BLaER1 treated with 17β-estradiol and CSF1 and Interleukin-3, amounts not matched to agents 10 nM and 100 nM (cell line): ENCODE data around the gene SLC7A8.

Experiments used
- H3K27ac ChIP-seq, 11 experiments: shearing (Covaris generic); formaldehyde crosslinking; 2 replicates each; pipeline ENCODE4 v1.8.1; 2022
- H3K27me3 ChIP-seq, 11 experiments: shearing (Covaris generic); formaldehyde crosslinking; 2 replicates each; pipeline ENCODE4 v1.8.1; 2022
- H3K36me3 ChIP-seq, 11 experiments: shearing (Covaris generic); formaldehyde crosslinking; 2 replicates each; pipeline ENCODE4 v1.8.1; 2022
- H3K4me1 ChIP-seq, 10 experiments: shearing (Covaris generic); formaldehyde crosslinking; 2 replicates each; pipeline ENCODE4 v1.8.1; 2022
- H3K4me2 ChIP-seq, 11 experiments: shearing (Covaris generic); formaldehyde crosslinking; 2 replicates each; pipeline ENCODE4 v1.8.1; 2022
- H3K4me3 ChIP-seq, 10 experiments: shearing (Covaris generic); formaldehyde crosslinking; 2 replicates each; pipeline ENCODE4 v1.8.1; 2022
- H3K9ac ChIP-seq, 11 experiments: shearing (Covaris generic); formaldehyde crosslinking; 2 replicates each; pipeline ENCODE4 v1.8.1; 2022
- H3K9me3 ChIP-seq, 11 experiments: shearing (Covaris generic); formaldehyde crosslinking; replicated peaks in 1 of 11; 2 replicates each; pipeline ENCODE4 v1.8.1; 2022
- H4K20me1 ChIP-seq, 11 experiments: shearing (Covaris generic); formaldehyde crosslinking; 2 replicates each; pipeline ENCODE4 v1.8.1; 2022
- Cebpa-rat ChIP-seq, 11 experiments: shearing (Covaris generic); IDR thresholded peaks; 2 replicates each; pipeline ENCODE4 v1.8.1; 2022

SLC7A8 gene

DNA sequence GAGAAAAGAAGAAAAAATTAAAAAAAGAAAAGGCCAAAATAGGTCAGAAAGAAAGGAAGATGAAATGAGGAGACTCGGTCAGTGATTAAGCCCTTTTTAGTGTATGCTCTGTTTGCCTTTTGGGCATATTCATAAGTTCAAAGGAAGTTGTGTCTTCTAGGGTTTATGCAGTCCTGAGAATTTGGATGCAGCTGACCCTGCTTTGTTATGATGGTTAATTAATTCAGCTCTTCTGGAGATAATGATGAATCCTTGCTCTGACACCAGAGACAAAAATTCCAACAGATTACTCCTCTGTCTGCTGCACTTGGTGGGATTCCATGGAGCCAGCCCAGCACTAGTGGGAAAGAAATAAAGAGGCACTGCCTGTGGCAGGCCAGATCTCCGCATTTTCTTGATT, 4.5 kb upstream of the SLC7A8 start:
- Histone ChIP-seq H3K4me2 (no peak overlapping the region), H3K4me3 (no peak overlapping the region), H3K9ac (no peak overlapping the region; a peak in 2 of 22 replicates), H3K27ac (no peak overlapping the region), H3K36me3 (no peaks in the 10 kb centered on the region), H3K27me3 (peaks cover 13 to 18% (median 16%) of the 10 kb centered on the region in 11 experiments), H3K9me3 (peaks cover 0 to 9% (median 0%) of the 10 kb centered on the region in 11 experiments; a peak in 4 of 22 replicates), H4K20me1 (no peaks in the 10 kb centered on the region), H3K4me1 (peaks cover 0 to 42% (median 8%) of the 10 kb centered on the region in 10 experiments; a peak in 10 of 20 replicates)
- no peak for TF ChIP-seq Cebpa-rat (IDR thresholded peaks at IDR 0.05)

DNA sequence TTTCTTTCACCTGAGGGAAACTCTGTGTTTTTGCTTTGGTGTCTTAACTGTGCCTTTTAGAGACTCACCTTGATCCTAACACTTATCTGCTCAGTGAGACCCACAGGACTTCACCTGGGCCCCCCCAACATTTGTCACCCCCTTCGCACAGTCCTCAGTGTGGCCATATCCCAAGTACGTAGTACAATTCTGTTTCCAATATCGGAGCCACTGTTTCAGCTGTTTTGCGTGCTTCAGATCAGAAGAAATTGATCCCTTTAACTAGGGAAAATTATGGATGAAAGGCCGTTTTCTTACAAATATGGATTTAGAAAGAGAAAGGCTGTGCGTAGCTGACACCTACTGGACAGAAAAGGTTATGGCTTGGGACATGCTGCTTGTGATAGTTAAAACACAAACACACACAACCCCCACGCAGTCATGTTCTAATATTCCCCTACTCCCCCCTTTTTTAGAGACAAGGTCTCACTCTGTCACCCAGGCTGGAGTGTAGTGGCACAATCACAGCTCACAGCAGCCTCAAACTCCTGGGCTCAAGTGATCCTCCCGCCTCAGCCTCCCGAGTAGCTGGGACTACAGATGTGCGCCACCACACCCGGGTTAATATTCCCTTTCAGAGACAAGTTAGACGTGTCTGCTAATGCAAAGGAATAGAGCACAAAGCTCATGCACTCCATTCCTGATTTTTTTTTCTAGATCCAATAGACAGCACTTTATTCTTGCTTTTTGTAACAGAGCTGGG, 3.6 kb upstream of the SLC7A8 start:
- Histone ChIP-seq H3K27ac (no peak overlapping the region), H3K4me2 (peak overlapping the region in 3 of 11 experiments; percentile 3 to 82 (median 49); a peak in 4 of 22 replicates), H3K36me3 (no peaks in the 10 kb centered on the region), H3K4me1 (peaks cover 0 to 50% (median 10%) of the 10 kb centered on the region in 10 experiments; a peak in 11 of 20 replicates), H3K9me3 (peaks cover 0 to 9% (median 0%) of the 10 kb centered on the region in 11 experiments; a peak in 4 of 22 replicates), H3K4me3 (no peak overlapping the region), H4K20me1 (no peaks in the 10 kb centered on the region), H3K27me3 (peaks cover 21 to 26% (median 25%) of the 10 kb centered on the region in 11 experiments), H3K9ac (peak overlapping the region in 1 of 11 experiments; percentile 35; a peak in 1 of 22 replicates)
- no peak for TF ChIP-seq Cebpa-rat (IDR thresholded peaks at IDR 0.05)

DNA sequence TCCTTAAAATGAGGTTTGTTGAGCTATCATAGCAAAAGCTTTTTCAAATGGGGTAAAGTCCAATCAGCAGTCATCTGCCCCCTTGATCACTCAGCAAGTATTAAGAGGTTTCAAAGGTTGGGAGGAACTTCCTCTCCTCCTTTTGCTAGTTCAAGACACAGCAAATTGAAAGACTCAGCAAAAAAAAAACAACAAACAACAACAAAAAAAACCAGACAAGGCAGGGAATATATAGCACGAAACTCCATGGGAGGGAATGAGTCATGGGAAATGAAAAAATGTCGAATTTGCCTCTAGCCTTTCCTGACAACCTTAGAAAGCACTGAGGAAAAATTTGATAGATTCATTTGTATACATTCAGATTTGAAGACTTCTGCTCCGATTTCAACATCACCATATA, 1.6 kb upstream of the SLC7A8 start:
- H3K9ac ChIP-seq = peak overlapping the region in 3 of 11 experiments; percentile 16 to 25 (median 19); a peak in 4 of 22 replicates
- peak overlapping the region in 3 of 11 experiments; percentile 49 to 82 (median 77); a peak in 7 of 22 replicates for H3K4me2 ChIP-seq
- peaks cover 23 to 36% (median 33%) of the 10 kb centered on the region in 11 experiments for H3K27me3 ChIP-seq
- no peaks in the 10 kb centered on the region for H3K36me3 ChIP-seq
- H3K27ac ChIP-seq = peak overlapping the region in 3 of 11 experiments; percentile 33 to 52 (median 45); a peak in 5 of 22 replicates
- TF ChIP-seq Cebpa-rat (IDR thresholded peaks at IDR 0.05) = no peak
- no peaks in the 10 kb centered on the region for H4K20me1 ChIP-seq
- H3K9me3 ChIP-seq = peaks cover 0 to 9% (median 0%) of the 10 kb centered on the region in 11 experiments; a peak in 4 of 22 replicates
- peaks cover 0 to 70% (median 10%) of the 10 kb centered on the region in 10 experiments; a peak in 11 of 20 replicates for H3K4me1 ChIP-seq
- no peak overlapping the region for H3K4me3 ChIP-seq

DNA sequence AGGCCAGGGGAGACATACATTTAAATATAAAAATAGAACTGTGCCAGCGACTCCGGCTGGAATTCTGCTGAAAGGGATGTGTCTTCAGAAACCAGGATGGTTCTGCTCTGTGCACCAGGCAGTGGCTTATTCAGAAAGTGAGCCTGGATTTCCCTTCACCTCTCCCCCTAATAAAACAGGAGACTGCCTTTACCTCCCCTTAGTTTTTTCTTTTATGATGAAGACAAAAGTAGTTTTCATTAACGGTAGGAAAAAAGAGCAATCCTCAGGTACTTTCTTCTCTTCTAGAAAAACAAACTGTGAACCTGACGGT, 346 bp downstream of the SLC7A8 start:
- Histone ChIP-seq H3K27me3 (peaks cover 23 to 36% (median 33%) of the 10 kb centered on the region in 11 experiments), H3K27ac (no peak overlapping the region)
- TF ChIP-seq Cebpa-rat (IDR thresholded peaks at IDR 0.05) = no peak

DNA sequence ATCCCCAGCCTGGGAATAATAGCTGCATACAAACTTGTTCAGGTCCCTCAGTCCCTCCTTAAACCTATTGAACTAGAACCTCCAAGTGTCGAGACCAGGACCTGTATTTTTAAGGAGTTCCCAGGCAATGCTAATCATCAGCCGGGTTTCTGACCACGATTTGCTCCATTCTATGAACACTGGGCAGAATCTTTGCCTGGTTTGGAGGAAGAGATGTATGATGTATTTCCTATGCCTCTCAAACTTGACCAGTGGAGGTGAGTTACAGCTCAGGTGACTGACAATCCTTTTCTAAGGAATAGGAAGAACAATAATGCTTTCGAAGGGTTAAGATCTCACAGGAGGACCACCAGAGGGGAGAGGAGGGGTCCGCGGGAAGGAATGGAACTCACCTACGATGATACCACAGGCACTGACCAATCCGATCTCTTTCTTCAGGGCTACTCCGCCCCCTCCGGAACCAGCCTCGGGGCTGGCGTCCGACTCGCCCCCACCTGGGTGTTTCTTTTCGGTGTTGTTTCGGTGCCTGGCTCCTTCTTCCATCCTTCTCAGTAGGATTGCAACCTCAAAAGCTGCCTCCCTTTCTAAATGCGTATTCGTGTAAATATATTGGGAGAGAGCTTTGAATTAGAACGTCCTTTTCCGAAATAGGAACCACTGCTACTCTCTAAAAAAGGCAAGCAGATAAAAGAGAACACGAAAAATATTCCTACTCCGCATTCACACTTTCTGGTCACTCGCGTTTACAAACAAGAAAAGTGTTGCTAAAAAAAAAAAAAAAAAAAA, 895 bp downstream of the SLC7A8 start:
- Histone ChIP-seq H3K27ac (no peak overlapping the region), H3K9me3 (peaks cover 0 to 9% (median 0%) of the 10 kb centered on the region in 11 experiments; a peak in 4 of 22 replicates), H3K4me2 (peak overlapping the region in 4 of 11 experiments; percentile 21 to 82 (median 63); a peak in 7 of 22 replicates), H4K20me1 (no peaks in the 10 kb centered on the region), H3K4me3 (peak overlapping the region in 3 of 10 experiments; percentile 5 to 23 (median 8); a peak in 2 of 20 replicates), H3K9ac (no peak overlapping the region), H3K4me1 (peaks cover 0 to 95% (median 10%) of the 10 kb centered on the region in 10 experiments; a peak in 11 of 20 replicates), H3K27me3 (peaks cover 23 to 36% (median 33%) of the 10 kb centered on the region in 11 experiments), H3K36me3 (no peaks in the 10 kb centered on the region)
- no peak for TF ChIP-seq Cebpa-rat (IDR thresholded peaks at IDR 0.05)

More for the DNA sequence above, 346 bp downstream of the SLC7A8 start:
- Histone ChIP-seq H3K36me3 (no peaks in the 10 kb centered on the region), H3K9ac (no peak overlapping the region), H3K9me3 (peaks cover 0 to 9% (median 0%) of the 10 kb centered on the region in 11 experiments; a peak in 4 of 22 replicates), H3K4me1 (peaks cover 0 to 90% (median 10%) of the 10 kb centered on the region in 10 experiments; a peak in 11 of 20 replicates), H3K4me2 (peak overlapping the region in 3 of 11 experiments; percentile 49 to 82 (median 77); a peak in 6 of 22 replicates), H4K20me1 (no peaks in the 10 kb centered on the region), H3K4me3 (peak overlapping the region in 2 of 10 experiments; percentile 5 to 23; a peak in 2 of 20 replicates)

DNA sequence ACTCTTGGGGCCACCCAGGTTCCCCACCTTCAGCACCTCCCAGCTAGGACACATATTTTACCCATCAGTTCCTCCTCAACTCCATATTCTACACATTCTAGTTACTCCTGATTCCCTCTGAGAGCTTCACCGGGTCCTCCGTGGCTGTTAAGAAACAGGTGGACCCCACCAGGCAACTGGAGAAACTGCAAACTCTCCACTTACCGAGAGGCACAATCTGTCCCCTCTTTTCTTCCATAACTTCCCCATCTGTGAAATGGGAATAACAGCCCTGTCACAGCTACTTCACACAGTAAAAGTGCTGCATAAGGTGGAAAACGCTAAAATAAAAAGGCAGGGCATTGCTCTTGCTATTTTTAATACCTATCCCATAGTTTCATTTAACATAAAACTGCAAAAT, 1.5 kb downstream of the SLC7A8 start:
- H4K20me1 ChIP-seq = no peaks in the 10 kb centered on the region
- H3K4me3 ChIP-seq = peak overlapping the region in 1 of 10 experiments; percentile 23; a peak in 1 of 20 replicates
- H3K4me2 ChIP-seq = peak overlapping the region in 3 of 11 experiments; percentile 49 to 82 (median 77); a peak in 5 of 22 replicates
- no peak overlapping the region for H3K9ac ChIP-seq
- TF ChIP-seq Cebpa-rat (IDR thresholded peaks at IDR 0.05) = no peak
- H3K36me3 ChIP-seq = no peaks in the 10 kb centered on the region
- peaks cover 0 to 100% (median 10%) of the 10 kb centered on the region in 10 experiments; a peak in 11 of 20 replicates for H3K4me1 ChIP-seq
- peaks cover 0 to 9% (median 0%) of the 10 kb centered on the region in 11 experiments; a peak in 4 of 22 replicates for H3K9me3 ChIP-seq
- peaks cover 23 to 36% (median 33%) of the 10 kb centered on the region in 11 experiments for H3K27me3 ChIP-seq
- peak overlapping the region in 1 of 11 experiments; percentile 16; a peak in 1 of 22 replicates for H3K27ac ChIP-seq

DNA sequence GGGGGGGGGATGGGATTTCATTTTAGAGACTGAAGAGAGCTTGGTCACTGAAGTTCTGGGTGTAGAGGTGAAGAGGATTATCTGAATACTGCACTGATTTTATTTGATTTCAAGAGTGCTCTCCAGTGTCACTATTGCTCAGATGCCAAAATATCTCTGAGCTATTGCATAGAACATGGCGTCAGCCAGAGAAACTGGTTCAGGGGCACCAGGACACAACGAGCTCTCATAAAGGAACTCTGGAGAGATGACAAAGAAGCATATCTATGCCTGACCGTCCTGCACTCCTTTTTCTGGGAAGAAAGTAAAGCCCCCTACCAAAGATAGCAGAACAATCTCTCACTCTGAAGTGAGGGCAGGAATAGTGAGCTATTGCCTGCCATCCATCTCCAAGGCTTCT, 2.0 kb downstream of the SLC7A8 start:
- peaks cover 0 to 9% (median 0%) of the 10 kb centered on the region in 11 experiments; a peak in 4 of 22 replicates for H3K9me3 ChIP-seq
- no peak overlapping the region; a peak in 1 of 20 replicates for H3K4me3 ChIP-seq
- H3K4me1 ChIP-seq = peaks cover 0 to 98% (median 10%) of the 10 kb centered on the region in 10 experiments; a peak in 11 of 20 replicates
- no peaks in the 10 kb centered on the region for H4K20me1 ChIP-seq
- no peak for TF ChIP-seq Cebpa-rat (IDR thresholded peaks at IDR 0.05)
- H3K9ac ChIP-seq = no peak overlapping the region
- H3K27me3 ChIP-seq = peaks cover 23 to 36% (median 33%) of the 10 kb centered on the region in 11 experiments
- peak overlapping the region in 3 of 11 experiments; percentile 35 to 82 (median 77); a peak in 5 of 22 replicates for H3K4me2 ChIP-seq
- peak overlapping the region in 1 of 11 experiments; percentile 16; a peak in 1 of 22 replicates for H3K27ac ChIP-seq
- no peaks in the 10 kb centered on the region for H3K36me3 ChIP-seq

DNA sequence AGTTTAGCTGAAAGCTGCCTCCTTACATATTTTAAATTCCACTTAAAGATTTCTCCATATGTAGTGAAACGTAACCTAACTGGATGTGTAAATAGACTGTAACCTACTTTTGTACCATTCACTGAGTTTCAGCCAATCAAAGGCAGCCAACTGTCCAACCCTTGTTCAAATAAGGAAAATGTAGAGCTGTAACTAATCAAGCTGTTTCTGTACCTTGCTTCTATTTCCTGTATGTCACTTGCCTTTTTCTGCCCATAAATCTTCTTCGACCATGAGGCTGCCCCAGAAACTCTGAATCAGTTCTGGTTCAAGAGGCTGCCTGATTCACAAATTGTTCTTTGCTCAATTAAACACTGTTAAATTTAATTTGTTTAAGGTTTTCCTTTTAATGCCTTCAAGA, 6.3 kb downstream of the SLC7A8 start:
- Histone ChIP-seq H3K9ac (no peak overlapping the region), H3K4me2 (peak overlapping the region in 2 of 11 experiments; percentile 14 to 16; a peak in 2 of 22 replicates), H4K20me1 (no peaks in the 10 kb centered on the region), H3K4me3 (no peak overlapping the region), H3K36me3 (no peaks in the 10 kb centered on the region), H3K9me3 (no peaks in the 10 kb centered on the region), H3K27me3 (peaks cover 2 to 12% (median 9%) of the 10 kb centered on the region in 11 experiments), H3K4me1 (peaks cover 9 to 91% (median 19%) of the 10 kb centered on the region in 10 experiments; a peak in 19 of 20 replicates), H3K27ac (no peak overlapping the region)
- TF ChIP-seq Cebpa-rat (IDR thresholded peaks at IDR 0.05) = no peak
